ENCODE measurements around the gene SEMA4A.

GRCh38 chr1:156138458-156138867, 14.9 kb upstream of the SEMA4A start:
- TF ChIP-seq CTCF (tag by site-specific recombination; IDR thresholded peaks at IDR 0.05) (no peak), TCF7L2 (IDR thresholded peaks at IDR 0.05; ENCODE audit: borderline replicate concordance, low read depth, low read length) (no peak), PBX3 (CRISPR knock-in tag; IDR thresholded peaks at IDR 0.05) (no peak), ZBTB7A (tag by site-specific recombination; IDR thresholded peaks at IDR 0.05; ENCODE audit: low read depth) (no peak), ZNF18 (tag by site-specific recombination; IDR thresholded peaks at IDR 0.05) (no peak), ZSCAN23 (tag by site-specific recombination; IDR thresholded peaks at IDR 0.05) (no peak), MZF1 (tag by site-specific recombination; IDR thresholded peaks at IDR 0.05; ENCODE audit: borderline replicate concordance) (no peak), ZNF239 (tag by site-specific recombination; IDR thresholded peaks at IDR 0.05) (no peak), GLI2 (tag by site-specific recombination; IDR thresholded peaks at IDR 0.05; ENCODE audit: borderline replicate concordance, low read depth) (no peak), ZNF174 (tag by site-specific recombination; IDR thresholded peaks at IDR 0.05) (no peak), KLF16 (tag by site-specific recombination; IDR thresholded peaks at IDR 0.05) (no peak), ZBTB11 (tag by site-specific recombination; conservative IDR thresholded peaks at IDR 0.05; ENCODE audit: low read depth) (no peak), KLF9 (tag by site-specific recombination; IDR thresholded peaks at IDR 0.05; ENCODE audit: low read depth) (no peak), ZNF114 (tag by site-specific recombination; IDR thresholded peaks at IDR 0.05) (no peak)

Measured in HEK293 (cell line).